ENCODE data around the gene TNKS2.

- TF ChIP-seq, protein P1, sequence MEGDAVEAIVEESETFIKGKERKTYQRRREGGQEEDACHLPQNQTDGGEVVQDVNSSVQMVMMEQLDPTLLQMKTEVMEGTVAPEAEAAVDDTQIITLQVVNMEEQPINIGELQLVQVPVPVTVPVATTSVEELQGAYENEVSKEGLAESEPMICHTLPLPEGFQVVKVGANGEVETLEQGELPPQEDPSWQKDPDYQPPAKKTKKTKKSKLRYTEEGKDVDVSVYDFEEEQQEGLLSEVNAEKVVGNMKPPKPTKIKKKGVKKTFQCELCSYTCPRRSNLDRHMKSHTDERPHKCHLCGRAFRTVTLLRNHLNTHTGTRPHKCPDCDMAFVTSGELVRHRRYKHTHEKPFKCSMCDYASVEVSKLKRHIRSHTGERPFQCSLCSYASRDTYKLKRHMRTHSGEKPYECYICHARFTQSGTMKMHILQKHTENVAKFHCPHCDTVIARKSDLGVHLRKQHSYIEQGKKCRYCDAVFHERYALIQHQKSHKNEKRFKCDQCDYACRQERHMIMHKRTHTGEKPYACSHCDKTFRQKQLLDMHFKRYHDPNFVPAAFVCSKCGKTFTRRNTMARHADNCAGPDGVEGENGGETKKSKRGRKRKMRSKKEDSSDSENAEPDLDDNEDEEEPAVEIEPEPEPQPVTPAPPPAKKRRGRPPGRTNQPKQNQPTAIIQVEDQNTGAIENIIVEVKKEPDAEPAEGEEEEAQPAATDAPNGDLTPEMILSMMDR (IDR thresholded peaks at IDR 0.05; ENCODE audit: low read depth, low read length, poor library complexity, severe bottlenecking) = no peak
- no peak for TF ChIP-seq EZH2phosphoT487 (IDR thresholded peaks at IDR 0.05; ENCODE audit: borderline replicate concordance, low read length)
Observed at GRCh38 chr10:91788527-91788926, 9.7 kb upstream of the TNKS2 start.

Measured in DOHH2 (cell line).